Brain microvascular endothelial cell (primary cell): Measurements from ENCODE around the gene DPP3.
"Not testable (repeated sequence)": the region's sequence is repeated elsewhere in the genome, so short reads cannot be mapped to it uniquely, and the experiment has no call there.

Experiments
- DNase-seq: peaks from one replicate; pipeline ENCODE4 v3.0.0-alpha.2; 2020
- H3K27ac ChIP-seq: fragments of 250-450 bp; sonication (Bioruptor Pico); 2 replicates; pipeline ENCODE4 v1.5.1; 2020; ENCODE audit warnings: mild to moderate bottlenecking, moderate library complexity
- H3K27me3 ChIP-seq: fragments of 250-450 bp; sonication (Bioruptor Pico); replicated peaks from 2 replicates; pipeline ENCODE4 v1.5.1; 2020; ENCODE audit warnings: mild to moderate bottlenecking
- H3K36me3 ChIP-seq: fragments of 250-450 bp; sonication (Bioruptor Pico); replicated peaks from 2 replicates; pipeline ENCODE4 v1.5.1; 2020; ENCODE audit warnings: mild to moderate bottlenecking
- H3K4me3 ChIP-seq: 2 replicates; pipeline ENCODE4 v1.5.1; 2011; ENCODE audit warnings: low read depth, mild to moderate bottlenecking, control low read depth, low read length, moderate library complexity
- in situ Hi-C: cut with HindIII; loops from 2 replicates; pipeline ENCODE4 v1.10.0; 2017; ENCODE audit warnings: low sequenced_read_pairs, low pct_ligation_motif_present
- TF ChIP-seq, protein P1 (sequence below): IDR thresholded peaks from 2 replicates; pipeline ENCODE4 v1.5.1; 2011; ENCODE audit warnings: low read depth, mild to moderate bottlenecking, moderate library complexity, low read length, control low read depth, inconsistent platforms; ENCODE audit errors: missing control alignments

Gene DPP3

DNA sequence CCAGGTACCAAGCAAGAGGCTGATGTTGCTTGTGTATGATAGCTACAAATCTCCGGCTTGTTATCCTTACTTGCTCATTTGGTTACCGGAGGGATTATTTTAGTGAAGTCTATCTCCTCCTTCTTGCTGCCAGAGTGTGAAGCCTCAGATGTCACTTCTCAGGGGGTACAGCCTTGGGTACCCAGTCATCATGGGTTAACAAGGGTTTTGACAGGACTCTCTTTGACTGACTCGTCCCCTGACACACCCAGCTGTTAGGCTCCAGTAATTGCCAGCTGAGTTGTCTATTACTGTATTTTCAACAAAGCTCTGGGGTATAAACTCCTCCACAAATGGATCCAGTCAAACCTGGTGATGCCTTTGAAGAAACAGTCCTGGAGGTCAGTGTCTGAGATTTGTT is 25.4 kb upstream of the DPP3 start:
- Histone ChIP-seq H3K27me3 (peaks cover 2% of the 10 kb centered on the region), H3K4me3 (no peak overlapping the region), H3K36me3 (no peaks in the 10 kb centered on the region), H3K27ac (no peak overlapping the region)
- in situ Hi-C loops: no loop called here
- no peak for DNase-seq
- TF ChIP-seq, protein P1, sequence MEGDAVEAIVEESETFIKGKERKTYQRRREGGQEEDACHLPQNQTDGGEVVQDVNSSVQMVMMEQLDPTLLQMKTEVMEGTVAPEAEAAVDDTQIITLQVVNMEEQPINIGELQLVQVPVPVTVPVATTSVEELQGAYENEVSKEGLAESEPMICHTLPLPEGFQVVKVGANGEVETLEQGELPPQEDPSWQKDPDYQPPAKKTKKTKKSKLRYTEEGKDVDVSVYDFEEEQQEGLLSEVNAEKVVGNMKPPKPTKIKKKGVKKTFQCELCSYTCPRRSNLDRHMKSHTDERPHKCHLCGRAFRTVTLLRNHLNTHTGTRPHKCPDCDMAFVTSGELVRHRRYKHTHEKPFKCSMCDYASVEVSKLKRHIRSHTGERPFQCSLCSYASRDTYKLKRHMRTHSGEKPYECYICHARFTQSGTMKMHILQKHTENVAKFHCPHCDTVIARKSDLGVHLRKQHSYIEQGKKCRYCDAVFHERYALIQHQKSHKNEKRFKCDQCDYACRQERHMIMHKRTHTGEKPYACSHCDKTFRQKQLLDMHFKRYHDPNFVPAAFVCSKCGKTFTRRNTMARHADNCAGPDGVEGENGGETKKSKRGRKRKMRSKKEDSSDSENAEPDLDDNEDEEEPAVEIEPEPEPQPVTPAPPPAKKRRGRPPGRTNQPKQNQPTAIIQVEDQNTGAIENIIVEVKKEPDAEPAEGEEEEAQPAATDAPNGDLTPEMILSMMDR: no peak

DNA sequence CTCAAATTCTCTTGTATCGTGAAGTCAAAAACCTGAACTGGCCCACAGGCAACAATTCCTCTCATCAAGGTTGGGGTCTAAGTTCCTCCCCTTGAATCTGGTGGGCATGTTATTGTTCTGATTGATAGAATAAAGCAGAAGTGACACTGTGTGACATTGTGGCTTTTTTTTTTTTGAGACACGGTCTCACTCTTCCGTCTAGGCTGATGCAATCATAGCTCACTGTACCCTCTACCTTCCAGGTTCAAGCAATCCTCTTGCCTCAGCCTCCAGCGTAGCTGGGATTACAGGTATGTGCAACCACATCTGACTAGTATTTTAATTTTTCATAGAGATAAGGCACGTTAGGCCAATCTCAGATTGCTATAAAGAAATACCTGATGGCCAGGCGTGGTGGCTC is 22.4 kb upstream of the DPP3 start:
- Histone ChIP-seq H3K4me3 (no peak overlapping the region), H3K36me3 (no peaks in the 10 kb centered on the region), H3K27ac (no peak overlapping the region), H3K27me3 (no peaks in the 10 kb centered on the region)
- in situ Hi-C loops: no loop called here
- TF ChIP-seq, protein P1: no peak
- DNase-seq: no peak

DNA sequence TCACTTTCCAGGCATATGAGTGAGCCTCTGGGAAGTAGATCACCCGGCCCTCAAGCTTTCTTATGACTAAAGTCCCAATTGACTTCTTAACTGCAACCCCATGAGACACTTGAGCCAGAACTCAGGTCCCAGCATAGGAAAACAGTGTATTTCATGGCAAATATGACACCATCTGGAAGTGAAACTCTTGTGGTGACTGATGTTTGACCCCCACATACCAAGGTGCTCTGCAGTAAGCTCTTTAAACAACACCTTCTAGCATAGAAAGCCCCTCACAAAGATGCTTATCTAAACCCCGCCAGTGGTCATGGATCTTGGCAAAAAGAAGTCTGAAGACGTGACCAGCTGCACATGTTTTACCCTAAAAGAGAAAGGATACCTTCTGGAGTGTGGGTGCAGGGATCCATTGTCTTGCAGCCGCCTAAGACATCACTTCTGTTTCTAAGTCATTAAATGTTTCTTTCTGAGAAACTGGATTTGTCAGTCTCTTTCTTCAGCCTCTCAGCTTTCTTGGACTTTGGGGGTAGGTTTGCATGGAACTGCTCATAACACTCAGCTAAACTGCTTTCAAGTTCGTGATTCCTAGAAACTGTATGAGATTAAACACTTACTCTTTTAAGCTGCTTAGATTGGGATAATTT is 21.0 kb upstream of the DPP3 start:
- DNase-seq: no peak
- Histone ChIP-seq H3K4me3 (no peak overlapping the region), H3K27me3 (no peaks in the 10 kb centered on the region), H3K36me3 (no peaks in the 10 kb centered on the region), H3K27ac (no peak overlapping the region)
- TF ChIP-seq, protein P1: no peak
- in situ Hi-C loops: no loop called here

DNA sequence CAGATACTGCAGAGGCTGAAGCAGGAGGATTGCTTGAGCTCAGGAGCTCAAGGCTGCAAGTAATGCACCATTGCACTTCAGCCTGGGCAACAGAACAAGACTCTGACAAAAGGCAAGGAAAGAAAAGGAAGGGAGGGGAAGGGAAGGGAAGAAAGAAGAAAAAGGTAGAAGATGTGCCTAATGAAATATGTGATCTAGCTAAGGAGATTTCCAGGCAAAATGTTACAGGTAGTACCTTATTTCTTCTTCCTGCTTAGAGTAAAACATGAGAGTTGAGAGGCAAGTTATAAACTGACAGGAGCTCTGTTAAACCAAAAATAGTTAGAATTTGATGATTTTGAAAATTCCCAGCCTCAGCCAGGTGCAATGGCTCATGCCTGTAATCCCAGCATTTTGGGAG is 18.2 kb upstream of the DPP3 start:
- TF ChIP-seq, protein P1: no peak
- Histone ChIP-seq H3K36me3 (no peaks in the 10 kb centered on the region), H3K27me3 (no peaks in the 10 kb centered on the region), H3K27ac (no peak overlapping the region), H3K4me3 (no peak overlapping the region)
- DNase-seq: no peak
- in situ Hi-C loops: no loop called here

DNA sequence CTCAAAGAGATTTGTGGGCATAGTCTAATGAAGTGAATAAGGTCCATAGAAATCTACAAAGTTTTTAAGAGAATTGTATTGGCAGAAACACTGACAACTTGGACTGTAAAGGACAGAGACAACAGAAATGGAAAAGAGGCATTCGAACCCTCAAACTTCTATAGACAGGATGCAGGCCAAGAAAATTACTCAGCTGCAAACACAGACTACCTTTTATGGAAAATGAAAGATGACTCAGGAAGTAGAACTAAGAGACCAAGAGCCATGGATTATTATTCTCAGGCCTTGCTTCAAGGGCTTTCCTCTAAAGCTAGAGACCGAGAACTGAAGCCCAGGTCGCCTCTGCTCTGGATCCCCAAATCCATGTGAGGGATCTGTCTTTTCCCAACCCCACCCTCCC is 17.3 kb upstream of the DPP3 start:
- Histone ChIP-seq H3K27ac (no peak overlapping the region), H3K27me3 (no peaks in the 10 kb centered on the region), H3K4me3 (no peak overlapping the region), H3K36me3 (no peaks in the 10 kb centered on the region)
- DNase-seq: no peak
- TF ChIP-seq, protein P1: no peak
- in situ Hi-C loops: no loop called here

DNA sequence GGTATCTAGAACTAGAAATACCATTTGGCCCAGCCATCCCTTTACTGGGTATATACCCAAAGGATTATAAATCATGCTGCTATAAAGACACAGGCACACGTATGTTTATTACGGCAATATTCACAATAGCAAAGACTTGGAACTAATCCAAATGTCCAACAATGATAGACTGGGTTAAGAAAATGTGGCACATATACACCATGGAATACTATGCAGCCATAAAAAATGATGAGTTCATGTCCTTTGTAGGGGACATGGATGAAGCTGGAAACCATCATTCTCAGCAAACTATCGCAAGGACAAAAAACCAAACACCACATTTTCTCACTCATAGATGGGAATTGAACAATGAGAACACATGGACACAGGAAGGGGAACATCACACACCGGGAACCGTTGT is 16.1 kb upstream of the DPP3 start:
- H3K36me3 ChIP-seq, H3K27ac ChIP-seq, in situ Hi-C loops, DNase-seq, H3K4me3 ChIP-seq, H3K27me3 ChIP-seq: not testable (repeated sequence)
